OCI-LY1 (cell line): Measurements from ENCODE around the gene PARD3.

Source experiments
- EZH2 ChIP-seq: fragments of 200-600 bp; sonication (generic), shearing (Covaris generic); IDR thresholded peaks from 2 replicates; pipeline ENCODE4 v1.8.0; 2017; ENCODE audit warnings: borderline replicate concordance, mixed run types, mild to moderate bottlenecking, antibody characterized with exemption, low read length, moderate library complexity, mixed read lengths
- TF ChIP-seq, protein P1 (sequence below): fragments of 200-600 bp; sonication (generic), shearing (Covaris generic); IDR thresholded peaks from 2 replicates; pipeline ENCODE4 v1.5.1; 2017; ENCODE audit warnings: mild to moderate bottlenecking, antibody characterized with exemption, low read length, moderate library complexity, mixed read lengths

DNA sequence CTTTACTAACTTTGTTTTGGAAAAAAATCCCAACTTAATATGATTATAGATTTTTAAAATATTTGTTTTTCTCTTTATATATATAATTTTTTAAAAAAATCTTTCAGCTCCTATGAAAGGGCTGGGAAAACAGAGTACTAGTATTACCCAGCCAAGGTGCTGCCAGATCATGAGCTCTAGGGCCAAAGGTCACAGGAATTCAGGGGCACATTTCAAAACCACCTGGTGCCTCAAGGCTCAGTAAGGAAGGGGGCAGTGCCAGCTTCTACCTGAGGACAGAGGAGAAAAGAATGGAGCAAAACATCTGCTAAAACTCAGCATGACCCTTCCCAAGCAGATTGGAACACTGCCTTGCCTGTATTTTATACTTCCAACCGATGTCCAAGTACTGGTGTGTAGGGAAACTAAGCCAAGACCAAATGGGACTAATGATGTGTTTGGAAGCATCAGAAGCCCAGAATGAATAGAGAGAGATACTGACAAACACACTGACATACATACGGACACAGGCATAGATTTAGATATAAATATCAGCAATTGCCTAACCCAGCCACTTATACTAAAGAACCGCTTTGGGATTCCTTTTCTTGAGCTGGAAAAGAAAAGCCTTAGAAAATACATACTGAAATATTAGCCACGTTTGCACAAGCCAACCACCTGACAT, 667.3 kb downstream of the PARD3 start:
- TF ChIP-seq, protein P1, sequence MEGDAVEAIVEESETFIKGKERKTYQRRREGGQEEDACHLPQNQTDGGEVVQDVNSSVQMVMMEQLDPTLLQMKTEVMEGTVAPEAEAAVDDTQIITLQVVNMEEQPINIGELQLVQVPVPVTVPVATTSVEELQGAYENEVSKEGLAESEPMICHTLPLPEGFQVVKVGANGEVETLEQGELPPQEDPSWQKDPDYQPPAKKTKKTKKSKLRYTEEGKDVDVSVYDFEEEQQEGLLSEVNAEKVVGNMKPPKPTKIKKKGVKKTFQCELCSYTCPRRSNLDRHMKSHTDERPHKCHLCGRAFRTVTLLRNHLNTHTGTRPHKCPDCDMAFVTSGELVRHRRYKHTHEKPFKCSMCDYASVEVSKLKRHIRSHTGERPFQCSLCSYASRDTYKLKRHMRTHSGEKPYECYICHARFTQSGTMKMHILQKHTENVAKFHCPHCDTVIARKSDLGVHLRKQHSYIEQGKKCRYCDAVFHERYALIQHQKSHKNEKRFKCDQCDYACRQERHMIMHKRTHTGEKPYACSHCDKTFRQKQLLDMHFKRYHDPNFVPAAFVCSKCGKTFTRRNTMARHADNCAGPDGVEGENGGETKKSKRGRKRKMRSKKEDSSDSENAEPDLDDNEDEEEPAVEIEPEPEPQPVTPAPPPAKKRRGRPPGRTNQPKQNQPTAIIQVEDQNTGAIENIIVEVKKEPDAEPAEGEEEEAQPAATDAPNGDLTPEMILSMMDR: no peak
- no peak for TF ChIP-seq EZH2
